Measurements from ENCODE around the gene TMEM135. TPM values are rescaled to one million over a fixed set of nuclear protein-coding genes. Genes with fewer than 3 reads are reported as not detected.
A peak's percentile ranks its signal among the peaks of the same experiment; 100 is the strongest.

Gene TMEM135
- total RNA-seq, 2 donors from 2014 or later = 25.9 to 26.9 TPM

- no peak for ATAC-seq (ENCODE audit: insufficient number of reproducible peaks, low FRiP score, low read depth)
- TF ChIP-seq CTCF (IDR thresholded peaks at IDR 0.05) = no peak
Observed at GRCh38 chr11:87304412-87304811, 266.7 kb downstream of the TMEM135 start.

GRCh38 chr11:87306262-87306851, 268.6 kb downstream of the TMEM135 start:
- Histone ChIP-seq H3K27ac (peak overlapping the region; percentile 2 to 20), H3K4me3 (no peak overlapping the region), H3K4me1 (ENCODE audit: control insufficient read depth in 1 of 2, low read depth in 2 of 2) (peaks cover 19 to 22% of the 10 kb centered on the region in 2 donors), H3K36me3 (no peaks in the 10 kb centered on the region), H3K27me3 (replicated peaks; ENCODE audit: insufficient read depth) (no peaks in the 10 kb centered on the region), H3K9me3 (no peaks in the 10 kb centered on the region)
- ATAC-seq (ENCODE audit: insufficient number of reproducible peaks, low FRiP score, low read depth) = no peak
- no peak for TF ChIP-seq CTCF (IDR thresholded peaks at IDR 0.05)
- DNase-seq (ENCODE audit: low spot score) = no peak

More at GRCh38 chr11:87304412-87304811, 266.7 kb downstream of the TMEM135 start:
- DNase-seq (ENCODE audit: low spot score) = no peak
- H3K27me3 ChIP-seq (replicated peaks; ENCODE audit: insufficient read depth) = no peaks in the 10 kb centered on the region
- H3K36me3 ChIP-seq = no peaks in the 10 kb centered on the region
- H3K4me3 ChIP-seq = no peak overlapping the region
- no peaks in the 10 kb centered on the region for H3K9me3 ChIP-seq
- peaks cover 19 to 30% of the 10 kb centered on the region in 2 donors for H3K4me1 ChIP-seq (ENCODE audit: control insufficient read depth in 1 of 2, low read depth in 2 of 2)
- H3K27ac ChIP-seq = no peak overlapping the region

GRCh38 chr11:87307101-87307500, 269.4 kb downstream of the TMEM135 start:
- Histone ChIP-seq H3K27me3 (replicated peaks; ENCODE audit: insufficient read depth) (no peaks in the 10 kb centered on the region), H3K27ac (peak overlapping the region; percentile 2 to 20), H3K4me3 (no peak overlapping the region), H3K4me1 (ENCODE audit: control insufficient read depth in 1 of 2, low read depth in 2 of 2) (peaks cover 19 to 22% of the 10 kb centered on the region in 2 donors), H3K9me3 (no peaks in the 10 kb centered on the region), H3K36me3 (no peaks in the 10 kb centered on the region)
- ATAC-seq (ENCODE audit: insufficient number of reproducible peaks, low FRiP score, low read depth) (peak; percentile 13), DNase-seq (ENCODE audit: low spot score) (no peak)
- TF ChIP-seq CTCF (IDR thresholded peaks at IDR 0.05) = no peak

GRCh38 chr11:87315229-87315628, 277.5 kb downstream of the TMEM135 start:
- no peak for ATAC-seq (ENCODE audit: insufficient number of reproducible peaks, low FRiP score, low read depth)
- Histone ChIP-seq H3K27me3 (replicated peaks; ENCODE audit: insufficient read depth) (no peaks in the 10 kb centered on the region), H3K4me1 (ENCODE audit: control insufficient read depth in 1 of 2, low read depth in 2 of 2) (peaks cover 0 to 2% of the 10 kb centered on the region in 2 donors), H3K27ac (no peak overlapping the region), H3K36me3 (no peaks in the 10 kb centered on the region), H3K9me3 (no peaks in the 10 kb centered on the region), H3K4me3 (no peak overlapping the region)
- DNase-seq (ENCODE audit: low spot score) = no peak
- no peak for TF ChIP-seq CTCF (IDR thresholded peaks at IDR 0.05)

- Histone ChIP-seq H3K27me3 (replicated peaks; ENCODE audit: insufficient read depth) (no peaks in the 10 kb centered on the region), H3K4me3 (no peak overlapping the region), H3K27ac (no peak overlapping the region), H3K4me1 (ENCODE audit: control insufficient read depth in 1 of 2, low read depth in 2 of 2) (peaks cover 0 to 2% of the 10 kb centered on the region in 2 donors), H3K9me3 (no peaks in the 10 kb centered on the region), H3K36me3 (peaks cover 3% of the 10 kb centered on the region)
- ATAC-seq (ENCODE audit: insufficient number of reproducible peaks, low FRiP score, low read depth) (no peak), DNase-seq (ENCODE audit: low spot score) (no peak)
- no peak for TF ChIP-seq CTCF (IDR thresholded peaks at IDR 0.05)
Observed at GRCh38 chr11:87316491-87316890, 278.8 kb downstream of the TMEM135 start.
